Right lobe of liver (tissue), 6 donors: ENCODE data around the gene HIVEP2. TPM values are rescaled to one million over a fixed set of nuclear protein-coding genes. Genes with fewer than 3 reads are reported as not detected.

Experiments used
- ATAC-seq, 4 donors: fragments of 200-7000 bp; cut with Tn5 transposase; one replicate each; pipeline ENCODE4 v1.9.1; 2020; ENCODE audit warnings: mild to moderate bottlenecking in 4 of 4, moderate library complexity in 4 of 4
- DNase-seq, 3 donors: peaks; one replicate each; pipeline ENCODE4 v3.0.0-alpha.2; 2020
- H3K27ac ChIP-seq, 3 donors: fragments of 200-600 bp; one replicate each; pipeline ENCODE4 v1.8.0; 2022
- H3K27me3 ChIP-seq, 2 donors: fragments of 200-600 bp; one replicate each; pipeline ENCODE4 v1.8.0; 2022
- H3K36me3 ChIP-seq, 4 donors: fragments of 200-600 bp; sonication (generic) in 1 of 4; one replicate each; pipeline versions ENCODE4 v1.5.1 to v1.8.0; 2017 to 2022; ENCODE audit warnings: control low read depth in 1 of 4
- H3K4me1 ChIP-seq, 4 donors: fragments of 200-600 bp; sonication (generic) in 1 of 4; one replicate each; pipeline versions ENCODE4 v1.5.1 to v1.8.0; 2017 to 2022; ENCODE audit warnings: control low read depth in 1 of 4
- H3K4me3 ChIP-seq, 3 donors: fragments of 200-600 bp; one replicate each; pipeline ENCODE4 v1.8.0; 2022
- H3K9me3 ChIP-seq, 4 donors: fragments of 200-600 bp; sonication (generic) in 1 of 4; one replicate each; pipeline versions ENCODE4 v1.5.1 to v1.8.0; 2017 to 2022; ENCODE audit warnings: control low read depth in 1 of 4
- POLR2A ChIP-seq: fragments of 450-650 bp; IDR thresholded peaks from one replicate; pipeline ENCODE4 v1.6.1; 2017; ENCODE audit warnings: antibody characterized with exemption, mild to moderate bottlenecking
- WGBS: methylation state at CpG from one replicate; pipeline ENCODE4 v1.1.6; 2018; ENCODE audit warnings: low coverage, low lambda C conversion rate; ENCODE audit not compliant: insufficient coverage; ENCODE audit errors: missing lambda C conversion rate; 5-methylcytosine and 5-hydroxymethylcytosine counted together
- intact Hi-C, 2 donors: fragments of 100-400 bp; cut with DNase I; formaldehyde crosslinking; loops; one replicate each; pipeline versions ENCODE4 v1.11.2 to v1.14.1; 2022
- total RNA-seq, 6 experiments: library from RNA; depleted of rRNA in 2 of 6; stranded (reverse); fragments of >200 nt in 2 of 6; fragmentation: NEBNext Ultra II Directional in 3 of 6; extraction: Animal tissue kit (Norgen Biotek cat#: 25700) in 3 of 6; gene quantifications; one replicate each; pipeline versions ENCODE4 v1.1.0 to v1.2.4, GENCODE V29; 2016 to 2023
- TF ChIP-seq, protein P1 (sequence below), 4 donors: fragments of 200-600 bp in 3 of 4; fragments of 450-650 bp in 1 of 4; IDR thresholded peaks; one replicate each; pipeline versions ENCODE4 v1.5.1 to v1.8.0; 2016 to 2022; ENCODE audit warnings: antibody characterized with exemption in 4 of 4, mild to moderate bottlenecking in 2 of 4
- donor health status: DM: no; HTN: yes; CAD: no.
- donor health status: DM: no; HTN: no; CAD: no.
- donor health status: DM: no; HTN: no; CAD: no.
- donor health status: DM: no; HTN: yes; CAD: no.
- donor health status: DM: no; HTN: yes; CAD: no.

Gene HIVEP2
- total RNA-seq, 6 experiments from 2014 or later, result 3.0 to 8.9 (median 5.1) TPM

DNA sequence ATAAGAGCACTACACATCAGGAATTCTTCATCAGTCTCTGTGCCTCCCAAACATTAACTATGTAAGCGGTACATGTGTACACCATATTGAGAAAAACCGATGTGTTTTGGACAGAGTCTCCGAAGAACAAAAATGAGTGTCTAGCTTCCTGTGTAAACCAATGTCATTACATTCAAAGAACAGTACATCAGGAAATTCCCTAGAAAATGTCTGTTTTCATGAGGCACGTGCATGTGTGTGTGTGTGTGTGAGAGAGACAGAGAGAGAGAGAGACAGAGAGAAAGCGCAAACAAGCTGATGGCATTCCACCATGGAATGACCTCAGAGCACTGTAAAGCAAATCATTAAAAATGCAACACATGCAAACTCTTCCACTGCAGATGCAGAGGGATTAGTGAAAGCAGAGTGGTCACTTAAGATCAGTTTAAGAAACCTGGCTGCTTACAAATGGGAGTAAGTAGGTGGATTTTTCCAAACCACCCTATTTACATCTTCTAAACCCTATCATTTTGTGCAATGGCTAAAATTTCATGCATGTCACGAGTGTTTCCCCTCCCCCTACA is 133.9 kb downstream of the HIVEP2 start:
- no peaks in the 10 kb centered on the region for H3K27me3 ChIP-seq
- no peaks in the 10 kb centered on the region for H3K9me3 ChIP-seq
- H3K27ac ChIP-seq, result no peak overlapping the region
- no peaks in the 10 kb centered on the region for H3K36me3 ChIP-seq
- no peak overlapping the region for H3K4me3 ChIP-seq
- 65% methylated on average over 6 of the region's 6 CpGs for WGBS
- DNase-seq (no peak), ATAC-seq (no peak)
- TF ChIP-seq, protein P1, sequence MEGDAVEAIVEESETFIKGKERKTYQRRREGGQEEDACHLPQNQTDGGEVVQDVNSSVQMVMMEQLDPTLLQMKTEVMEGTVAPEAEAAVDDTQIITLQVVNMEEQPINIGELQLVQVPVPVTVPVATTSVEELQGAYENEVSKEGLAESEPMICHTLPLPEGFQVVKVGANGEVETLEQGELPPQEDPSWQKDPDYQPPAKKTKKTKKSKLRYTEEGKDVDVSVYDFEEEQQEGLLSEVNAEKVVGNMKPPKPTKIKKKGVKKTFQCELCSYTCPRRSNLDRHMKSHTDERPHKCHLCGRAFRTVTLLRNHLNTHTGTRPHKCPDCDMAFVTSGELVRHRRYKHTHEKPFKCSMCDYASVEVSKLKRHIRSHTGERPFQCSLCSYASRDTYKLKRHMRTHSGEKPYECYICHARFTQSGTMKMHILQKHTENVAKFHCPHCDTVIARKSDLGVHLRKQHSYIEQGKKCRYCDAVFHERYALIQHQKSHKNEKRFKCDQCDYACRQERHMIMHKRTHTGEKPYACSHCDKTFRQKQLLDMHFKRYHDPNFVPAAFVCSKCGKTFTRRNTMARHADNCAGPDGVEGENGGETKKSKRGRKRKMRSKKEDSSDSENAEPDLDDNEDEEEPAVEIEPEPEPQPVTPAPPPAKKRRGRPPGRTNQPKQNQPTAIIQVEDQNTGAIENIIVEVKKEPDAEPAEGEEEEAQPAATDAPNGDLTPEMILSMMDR (IDR thresholded peaks at IDR 0.05), result no peak
- TF ChIP-seq POLR2A, result no peak
- peaks cover 0 to 7% (median 0%) of the 10 kb centered on the region in 4 donors for H3K4me1 ChIP-seq
- intact Hi-C loops, result no loop called here

DNA sequence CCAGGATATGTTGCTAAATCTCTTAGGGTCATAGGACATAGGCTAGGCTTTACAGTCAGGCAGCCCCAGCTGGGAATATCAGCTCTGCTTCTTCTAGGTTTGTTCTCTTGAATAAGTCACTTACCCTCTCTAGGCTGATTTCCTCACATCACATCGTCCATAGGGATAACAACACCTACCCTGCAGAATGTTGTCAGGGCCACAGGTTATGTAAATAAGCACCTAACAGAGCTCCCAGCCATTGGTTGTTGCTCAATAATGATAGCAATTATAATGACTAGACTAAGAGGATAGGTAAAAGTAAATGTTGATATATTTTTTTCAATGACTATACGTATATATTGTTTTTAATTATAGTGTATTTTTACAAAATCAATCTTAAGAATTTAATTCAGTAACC is 135.0 kb downstream of the HIVEP2 start:
- H3K9me3 ChIP-seq, result no peaks in the 10 kb centered on the region
- H3K27ac ChIP-seq, result no peak overlapping the region
- no peak for DNase-seq
- WGBS, result 44% methylated on average over 2 of the region's 2 CpGs
- peak; percentile 47 to 84 (median 60) for ATAC-seq
- TF ChIP-seq, protein P1 (IDR thresholded peaks at IDR 0.05), result no peak
- no peak for TF ChIP-seq POLR2A
- H3K4me3 ChIP-seq, result no peak overlapping the region
- no peaks in the 10 kb centered on the region for H3K27me3 ChIP-seq
- no peaks in the 10 kb centered on the region for H3K36me3 ChIP-seq
- intact Hi-C loops, result no loop called here
- peaks cover 0 to 8% (median 0%) of the 10 kb centered on the region in 4 donors for H3K4me1 ChIP-seq

DNA sequence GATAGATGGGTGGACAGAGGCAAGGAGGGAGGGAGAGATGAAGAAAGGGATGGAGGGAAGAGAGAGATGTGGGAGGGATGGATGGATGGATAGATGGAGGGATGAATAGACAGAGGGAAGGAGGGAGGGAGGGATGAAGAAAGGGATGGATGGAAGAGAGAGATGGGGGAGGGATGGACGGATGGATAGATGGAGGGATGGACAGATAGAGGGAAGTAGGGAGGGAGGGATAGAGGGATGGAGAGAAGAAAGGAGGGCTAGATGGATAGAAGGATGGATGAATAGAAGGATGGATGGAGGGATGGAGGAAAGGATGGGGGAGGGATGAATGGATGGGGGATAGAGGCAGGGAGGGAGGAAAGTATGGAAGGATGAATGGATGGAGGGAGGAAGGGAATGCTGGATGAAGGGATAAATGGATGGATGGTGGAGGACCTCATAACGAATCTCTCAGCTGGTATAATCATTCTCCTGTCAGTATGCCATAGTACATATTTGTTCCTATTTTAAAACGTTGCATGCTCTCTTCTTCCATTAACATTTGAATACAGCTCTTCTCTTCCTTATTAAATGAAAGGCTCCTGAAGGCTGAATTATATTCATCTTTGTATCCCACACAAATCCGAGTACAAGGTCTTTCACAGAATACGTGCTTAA is 136.4 kb downstream of the HIVEP2 start:
- 89% methylated on average over 5 of the region's 5 CpGs for WGBS
- H3K4me3 ChIP-seq, result no peak overlapping the region
- H3K27me3 ChIP-seq, result no peaks in the 10 kb centered on the region
- H3K9me3 ChIP-seq, result no peaks in the 10 kb centered on the region
- peaks cover 0 to 22% (median 4%) of the 10 kb centered on the region in 4 donors for H3K4me1 ChIP-seq
- no peak overlapping the region for H3K27ac ChIP-seq
- DNase-seq, result no peak
- no peak for TF ChIP-seq POLR2A
- TF ChIP-seq, protein P1 (IDR thresholded peaks at IDR 0.05), result no peak
- intact Hi-C loops, result no loop called here
- no peaks in the 10 kb centered on the region for H3K36me3 ChIP-seq
- ATAC-seq, result no peak

DNA sequence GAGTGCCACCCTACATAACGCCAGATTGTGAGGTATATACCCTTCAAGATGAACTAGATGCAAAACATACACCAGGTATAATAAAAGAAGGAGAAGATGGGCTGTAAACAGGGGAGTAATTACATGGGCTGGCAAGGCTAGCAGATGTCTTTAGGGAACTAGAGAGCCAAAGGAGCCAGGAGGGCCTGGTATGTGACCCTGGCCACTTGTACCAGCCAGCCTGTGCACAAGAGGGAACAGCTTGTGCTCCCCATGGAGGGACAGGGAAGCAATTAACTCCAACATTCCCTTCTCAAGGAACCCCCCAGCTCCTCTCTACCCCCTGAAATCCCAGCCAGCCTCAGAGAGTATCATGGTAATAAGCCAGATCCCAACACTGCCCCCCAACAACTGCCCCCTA is 139.9 kb downstream of the HIVEP2 start:
- H3K27me3 ChIP-seq, result no peaks in the 10 kb centered on the region
- H3K36me3 ChIP-seq, result no peaks in the 10 kb centered on the region
- H3K9me3 ChIP-seq, result no peaks in the 10 kb centered on the region
- 91% methylated on average over 1 of the region's 1 CpG for WGBS
- ATAC-seq (peak in 3 of 4 donors; percentile 9 to 32 (median 25)), DNase-seq (no peak)
- no peak overlapping the region for H3K4me3 ChIP-seq
- peaks cover 0 to 28% (median 4%) of the 10 kb centered on the region in 4 donors for H3K4me1 ChIP-seq
- intact Hi-C loops, result no loop called here
- TF ChIP-seq, protein P1 (IDR thresholded peaks at IDR 0.05), result no peak
- no peak for TF ChIP-seq POLR2A
- no peak overlapping the region for H3K27ac ChIP-seq
